GM18907 (cell line): ENCODE measurements around the gene CABP2.
"Not testable (repeated sequence)": the region's sequence is repeated elsewhere in the genome, so short reads cannot be mapped to it uniquely, and the experiment has no call there.

Experiments used
- ATAC-seq: cut with Tn5 transposase; IDR thresholded peaks from one replicate; pipeline ENCODE4 v1.9.1; 2021; ENCODE audit warnings: mild to moderate bottlenecking, moderate library complexity; ENCODE audit not compliant: unreplicated experiment

Gene CABP2

DNA sequence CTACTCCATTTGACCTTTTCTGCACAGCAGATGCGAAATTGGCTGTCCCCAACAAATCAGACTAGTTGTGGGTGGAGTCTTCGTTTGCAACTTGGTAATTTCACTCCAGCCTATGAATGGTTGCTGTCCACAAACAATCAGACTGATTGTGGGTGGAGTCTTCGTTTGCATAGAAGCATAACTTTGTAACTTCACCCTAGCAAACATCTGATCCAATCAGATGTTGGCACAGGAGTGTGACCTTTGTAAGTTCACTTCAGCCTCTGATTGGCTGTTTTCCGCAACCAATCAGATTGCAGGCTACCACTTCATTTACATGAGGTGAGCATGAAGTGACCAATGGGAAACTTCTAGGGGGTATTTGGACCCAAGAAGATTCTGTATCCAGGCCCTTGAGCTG is 16.3 kb upstream of the CABP2 start:
- ATAC-seq: no peak

- ATAC-seq: no peak
Measured at GRCh38 chr11:67538823-67539505, 15.7 kb upstream of the CABP2 start.

- ATAC-seq: no peak
Measured at GRCh38 chr11:67538306-67538705, 15.1 kb upstream of the CABP2 start.

DNA sequence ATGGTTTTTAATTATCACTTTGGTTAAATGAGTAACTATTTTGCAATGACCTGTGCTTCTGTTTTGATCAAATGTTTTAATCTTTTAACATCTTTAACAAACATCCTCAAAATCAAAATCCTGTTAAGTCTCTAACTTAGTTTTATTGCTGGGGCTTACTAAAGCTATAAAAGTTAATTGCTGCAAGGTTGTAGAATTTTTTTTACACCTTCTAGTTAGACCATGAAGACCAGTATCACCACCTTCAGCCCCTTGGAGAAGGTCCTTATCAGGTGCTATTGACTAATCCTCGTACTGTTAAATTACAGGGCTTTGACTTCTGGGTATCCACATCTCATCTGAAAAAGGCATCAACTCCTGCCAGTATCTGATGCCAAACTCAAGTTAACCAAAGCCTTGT is 12.3 kb upstream of the CABP2 start:
- ATAC-seq: no peak

- ATAC-seq: no peak
Measured at GRCh38 chr11:67534070-67534679, 10.9 kb upstream of the CABP2 start.

- ATAC-seq: no peak
Measured at GRCh38 chr11:67532889-67533288, 9.6 kb upstream of the CABP2 start.

GRCh38 chr11:67530282-67530592 is 7.0 kb upstream of the CABP2 start:
- ATAC-seq: no peak

DNA sequence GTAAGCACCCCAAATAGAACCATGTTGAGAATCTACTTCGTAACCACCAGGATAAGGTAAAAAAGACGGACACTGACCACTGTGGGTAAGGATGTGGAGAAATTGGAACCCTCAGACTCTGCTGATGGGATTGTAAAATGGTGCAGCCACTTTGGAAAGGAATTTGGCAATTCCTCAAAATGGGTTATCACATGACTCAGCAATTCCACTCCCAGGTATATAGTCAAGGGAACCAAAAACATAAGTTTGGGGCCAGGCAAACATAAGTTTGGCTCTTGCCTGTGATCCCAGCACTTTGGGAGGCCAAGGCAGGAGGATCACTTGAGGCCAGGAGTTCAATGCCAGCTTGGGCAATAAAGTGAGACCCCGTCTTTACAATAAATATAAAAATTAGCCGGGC is 5.1 kb upstream of the CABP2 start:
- ATAC-seq: no peak

- ATAC-seq: no peak
Measured at GRCh38 chr11:67525275-67525976, 2.2 kb upstream of the CABP2 start.

- no peak for ATAC-seq
Measured at GRCh38 chr11:67524480-67524808, 1.2 kb upstream of the CABP2 start.

GRCh38 chr11:67523556-67524479 is 572 bp upstream of the CABP2 start:
- no peak for ATAC-seq

- no peak for ATAC-seq
Measured at GRCh38 chr11:67522338-67522737, 908 bp downstream of the CABP2 start.

- no peak for ATAC-seq
Measured at GRCh38 chr11:67521924-67522323, 1.3 kb downstream of the CABP2 start.

DNA sequence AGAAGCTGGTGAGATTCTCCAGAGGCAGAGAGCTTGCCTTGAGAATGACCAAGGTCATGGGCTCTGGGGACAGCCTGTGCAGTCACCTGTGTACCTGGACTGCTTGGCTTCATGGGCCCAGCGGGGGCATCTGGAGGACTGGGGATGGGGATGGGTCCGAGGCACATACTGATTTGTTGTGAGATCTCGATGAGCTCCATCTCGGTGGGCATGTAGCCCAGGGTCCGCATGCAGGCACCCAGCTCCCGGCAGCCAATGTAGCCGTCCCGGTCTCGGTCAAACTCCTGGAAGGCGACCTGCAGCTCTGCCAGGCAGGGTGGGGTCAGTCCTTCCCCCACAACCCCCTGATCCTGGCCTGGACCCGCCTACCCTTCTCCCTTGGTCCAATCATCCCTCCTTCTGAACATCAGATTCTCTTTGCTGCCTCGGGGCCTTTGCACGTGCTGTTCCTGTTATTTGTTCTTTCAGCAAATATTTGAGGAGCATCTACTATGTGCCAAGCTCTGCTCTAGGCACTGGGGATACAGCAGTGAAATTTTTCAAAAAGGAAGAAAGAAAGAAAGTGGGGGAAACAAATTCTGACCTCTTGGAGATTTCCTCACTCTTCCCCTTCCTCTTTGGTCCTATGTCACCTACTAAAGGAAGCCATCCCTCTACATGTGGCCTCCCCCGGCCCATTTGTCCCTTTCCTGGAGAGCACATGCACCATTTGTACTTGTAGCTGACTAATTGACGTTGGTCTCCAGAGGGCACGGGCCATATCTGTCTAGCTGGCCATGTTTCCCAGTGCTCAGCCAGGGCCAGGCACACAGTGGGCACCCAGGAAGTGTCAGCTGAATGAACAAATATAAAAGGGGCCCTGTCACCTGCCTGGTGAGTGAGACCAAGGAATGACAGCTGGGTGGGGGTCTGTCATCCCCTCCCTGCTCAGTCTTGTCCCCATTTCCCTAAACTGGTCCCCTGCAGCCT is 2.1 kb downstream of the CABP2 start:
- no peak for ATAC-seq

DNA sequence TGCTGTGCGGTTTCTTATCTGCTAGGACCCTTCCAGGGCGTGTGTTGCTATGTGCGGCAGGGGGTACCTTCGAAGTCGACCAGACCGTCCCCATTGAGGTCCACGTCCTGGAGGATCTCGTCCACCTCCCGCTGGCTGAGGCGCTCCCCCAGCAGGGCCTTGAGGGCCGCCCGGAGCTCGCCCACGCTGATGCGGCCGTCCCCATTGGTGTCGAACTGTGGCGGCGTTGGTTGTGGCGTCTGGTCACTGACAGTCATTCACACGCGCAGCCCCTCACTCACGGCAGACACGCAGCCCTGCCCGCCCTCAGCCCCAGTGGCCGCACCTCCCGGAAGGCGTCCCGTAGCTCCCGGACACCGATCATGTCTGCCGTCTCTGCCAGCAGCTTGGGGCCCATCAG is 3.5 kb downstream of the CABP2 start:
- no peak for ATAC-seq

GRCh38 chr11:67517784-67518552 is 5.3 kb downstream of the CABP2 start:
- ATAC-seq: no peak

- no peak for ATAC-seq
Measured at GRCh38 chr11:67516806-67517205, 6.4 kb downstream of the CABP2 start.

GRCh38 chr11:67514116-67514515 is 9.1 kb downstream of the CABP2 start:
- no peak for ATAC-seq

- ATAC-seq: not testable (repeated sequence)
Measured at GRCh38 chr11:67511558-67511957, 11.7 kb downstream of the CABP2 start.

- ATAC-seq: no peak
Measured at GRCh38 chr11:67510023-67510345, 13.3 kb downstream of the CABP2 start.
